Epithelial cell of alveolus of lung (primary cell): ENCODE data around the gene CD300LD. TPM values are rescaled to one million over a fixed set of nuclear protein-coding genes. Genes with fewer than 3 reads are reported as not detected.

Experiments used
- total RNA-seq: library from RNA; depleted of rRNA; stranded (reverse); fragments of >200 nt; gene quantifications from 2 replicates; pipeline ENCODE4 v1.2.1, GENCODE V29; 2015

Gene CD300LD
- total RNA-seq, result not detected in 2 replicates

GRCh38 chr17:74592087-74592990, at the start of gene CD300LD:
TSS of gene CD300LD (minus strand) at chr17:74592283. CDS start at chr17:74592202, 81 bp downstream.

GRCh38 chr17:74623693-74624093, 31.6 kb upstream of the CD300LD start, which contains the start of gene CD300E:
TSS of gene CD300E (minus strand) at chr17:74623738. CDS start at chr17:74623621, 117 bp downstream.

GRCh38 chr17:74567397-74567796, 24.7 kb downstream of the CD300LD start, which contains the start of gene CD300H:
TSS of gene CD300H (minus strand) at chr17:74567509.

GRCh38 chr17:74545843-74546230, 46.2 kb downstream of the CD300LD start, which contains the start of gene CD300C:
TSS of gene CD300C (minus strand) at chr17:74546115. CDS start at chr17:74545782, 333 bp downstream.

GRCh38 chr17:74531231-74531761, 60.8 kb downstream of the CD300LD start, which contains the start of gene CD300LB:
TSS of gene CD300LB (minus strand) at chr17:74531475. CDS start at chr17:74531350, 125 bp downstream.

Other genes with a start within 250 kb of the CD300LD start
- gene BTBD17, start 230.4 kb downstream of the CD300LD start, total RNA-seq, result not detected in 2 replicates
- gene GPR142, start 224.8 kb downstream of the CD300LD start, total RNA-seq, result not detected in 2 replicates
- 6.7 and 11.2 TPM in 2 replicates for gene GPRC5C, start 160.2 kb downstream of the CD300LD start, total RNA-seq
- gene CD300A, start 125.6 kb downstream of the CD300LD start, total RNA-seq, result not detected in 2 replicates
- gene CD300LB, start 60.8 kb downstream of the CD300LD start, total RNA-seq, result not detected in 2 replicates
- not detected in 2 replicates for gene CD300C, start 46.2 kb downstream of the CD300LD start, total RNA-seq
- gene CD300H, start 24.8 kb downstream of the CD300LD start, total RNA-seq, result not detected in 2 replicates
- gene CD300E, start 31.5 kb upstream of the CD300LD start, total RNA-seq, result not detected in 2 replicates
- gene CD300LF, start 120.6 kb upstream of the CD300LD start, total RNA-seq, result not detected in 2 replicates
- gene RAB37, start 145.0 kb upstream of the CD300LD start, total RNA-seq, result 0.26 and 7.7 TPM in 2 replicates
- gene NHERF1, start 156.3 kb upstream of the CD300LD start, total RNA-seq, result 11.8 and 23.4 TPM in 2 replicates
- gene NAT9, start 184.1 kb upstream of the CD300LD start, total RNA-seq, result 15.6 and 29.5 TPM in 2 replicates